NCI-H2196 treated with DMSO at 0.1 percent for 48 hours (cell line): ENCODE measurements around the gene RCAN3.
A peak's percentile ranks its signal among the peaks of the same experiment; 100 is the strongest.
"Not testable (repeated sequence)": the region's sequence is repeated elsewhere in the genome, so short reads cannot be mapped to it uniquely, and the experiment has no call there.

Source experiments
- DNase-seq: peaks from one replicate; lab custom pipeline; 2025; ENCODE audit not compliant: unreplicated experiment; lab: John Stamatoyannopoulos, UW

RCAN3 gene

DNA sequence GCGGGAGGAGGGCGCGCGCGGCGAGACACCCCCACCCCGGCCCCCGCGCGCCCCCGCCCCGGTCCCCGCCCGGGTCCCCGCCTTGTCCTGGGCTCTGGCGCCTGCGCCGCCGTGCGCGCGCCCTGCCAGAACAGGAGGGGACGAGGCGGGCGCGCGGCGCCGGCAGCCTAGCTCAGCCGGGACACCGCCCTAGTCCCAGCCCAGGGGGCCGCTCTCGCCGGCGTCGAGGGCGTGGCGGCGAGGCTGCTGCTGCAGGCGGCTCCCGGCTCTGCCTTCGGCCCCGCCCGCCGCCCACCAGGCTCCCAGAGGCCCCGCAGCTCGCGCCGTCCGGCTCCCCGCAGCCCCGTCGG, at the start of gene RCAN3:
RCAN3 (plus strand) TSS at position 128 of the 350 bp plus-strand sequence. CDS start 11,537 bp downstream, outside the sequence.
- peak; percentile 81 for DNase-seq

DNA sequence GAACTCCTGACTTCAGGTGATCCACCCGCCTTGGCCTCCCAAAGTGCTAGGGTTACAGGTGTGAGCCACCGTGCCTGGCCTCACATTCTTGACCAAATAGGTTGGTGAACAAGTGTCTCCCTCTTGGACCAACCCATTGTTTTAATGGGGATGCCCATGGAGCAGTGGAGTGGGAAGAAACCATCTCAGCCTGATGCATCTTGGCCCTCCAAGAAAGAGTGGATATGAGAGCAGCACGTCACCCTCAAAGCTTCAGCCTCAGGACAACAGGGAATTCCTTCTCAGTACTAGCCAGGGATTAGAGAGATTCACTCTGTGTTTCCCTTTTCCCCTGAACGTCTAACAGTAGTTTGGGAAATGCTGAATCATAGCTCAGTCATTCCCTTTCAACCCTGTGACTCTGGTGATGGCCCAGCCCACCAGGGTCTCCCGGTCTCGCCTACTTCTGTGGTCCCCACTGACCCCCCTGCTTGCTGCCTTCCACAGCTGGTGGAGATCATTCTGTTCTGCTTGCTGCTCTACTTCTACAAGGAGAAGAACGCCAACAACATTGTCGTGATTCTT, 49.6 kb upstream of the RCAN3 start:
- no peak for DNase-seq

DNA sequence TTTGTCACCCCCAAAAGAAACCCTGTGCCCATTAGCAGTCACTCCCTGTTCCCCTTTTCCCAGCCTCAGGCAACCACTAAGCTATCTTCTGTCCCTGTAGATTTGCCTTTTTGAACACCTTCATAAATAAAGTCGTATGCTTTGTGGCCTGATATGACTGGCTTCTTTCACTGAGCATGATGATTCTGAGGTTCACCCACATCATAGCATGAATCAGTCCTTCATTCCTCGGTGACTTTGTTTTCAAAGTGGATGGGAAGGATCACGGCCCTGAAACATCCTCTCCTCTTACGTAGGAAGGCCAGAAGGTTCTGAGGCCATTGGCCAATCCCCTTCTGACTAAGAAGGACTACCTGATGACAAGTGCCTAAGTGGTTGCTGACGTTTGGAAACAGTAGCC, 48.0 kb upstream of the RCAN3 start:
- DNase-seq: no peak

DNA sequence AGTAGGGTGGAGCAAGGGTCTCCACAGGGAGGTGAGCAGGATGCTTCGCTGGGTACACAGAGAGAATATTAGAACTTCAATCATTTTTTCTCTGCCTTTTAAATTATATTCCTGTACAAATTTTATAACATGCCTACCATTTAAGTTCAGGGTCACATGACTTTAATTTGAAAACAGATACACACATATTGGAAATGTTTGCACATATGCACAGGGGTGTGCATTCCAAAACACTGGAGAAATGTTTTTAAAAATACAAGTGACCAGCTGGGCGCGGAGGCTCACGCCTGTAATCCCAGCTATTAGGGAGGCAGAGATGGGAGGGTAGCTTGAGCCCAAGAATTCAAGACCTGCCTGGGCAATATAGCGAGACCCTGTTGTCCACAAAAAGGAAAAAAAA, 47.4 kb upstream of the RCAN3 start:
- no peak for DNase-seq

DNA sequence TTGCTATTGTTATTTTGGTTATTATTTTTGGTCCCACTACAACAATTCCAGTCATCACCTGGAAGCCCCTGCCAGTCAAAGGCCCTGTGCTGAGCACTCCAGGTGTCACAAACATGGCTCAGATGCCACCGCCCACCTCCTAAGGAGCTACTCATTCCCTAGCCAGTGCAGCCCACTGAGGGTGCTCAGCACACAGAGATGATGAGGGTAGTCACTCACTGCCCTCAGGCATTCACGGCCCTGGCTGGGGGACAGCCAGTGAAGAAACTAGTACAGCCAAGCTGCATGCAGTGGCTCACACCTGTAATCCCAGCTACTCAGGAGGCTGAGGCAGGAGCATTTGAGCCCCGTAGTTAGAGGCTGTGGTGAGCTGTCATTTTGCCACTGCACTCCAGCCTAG, 44.8 kb upstream of the RCAN3 start:
- no peak for DNase-seq

DNA sequence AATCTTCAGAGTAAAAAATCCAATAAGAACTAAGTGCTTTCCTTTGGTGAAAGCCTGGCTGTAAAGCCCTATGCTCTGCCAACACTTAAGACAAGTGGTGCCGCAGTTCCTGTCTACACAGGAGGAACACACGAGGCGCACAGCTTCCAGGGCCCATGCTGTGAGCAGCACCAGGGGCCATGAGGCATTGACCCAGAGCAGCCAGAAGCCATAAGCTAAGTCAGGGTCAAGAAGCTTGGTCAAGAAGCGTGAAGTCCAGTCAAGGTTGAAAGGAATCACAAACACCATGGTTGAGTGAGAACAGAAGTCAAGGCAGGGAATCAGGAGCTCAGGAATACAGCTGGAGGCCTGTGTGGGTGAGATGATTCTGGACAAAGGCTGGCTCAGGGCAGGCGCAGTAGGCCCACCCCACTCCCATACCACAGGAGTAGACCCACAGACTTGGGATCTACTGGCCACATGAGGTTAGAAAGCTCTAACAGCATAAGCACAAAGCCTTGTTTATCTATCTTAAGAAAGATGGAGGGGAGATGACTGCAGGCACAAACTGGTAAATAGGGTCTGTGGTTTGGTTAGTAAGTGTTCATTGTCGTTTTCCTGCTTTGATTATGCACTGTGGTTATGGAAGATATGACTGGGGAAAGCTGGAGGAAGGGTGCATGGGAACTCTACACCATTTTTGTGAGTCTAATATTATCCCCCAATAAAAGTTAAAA, 42.9 kb upstream of the RCAN3 start:
- DNase-seq: no peak

DNA sequence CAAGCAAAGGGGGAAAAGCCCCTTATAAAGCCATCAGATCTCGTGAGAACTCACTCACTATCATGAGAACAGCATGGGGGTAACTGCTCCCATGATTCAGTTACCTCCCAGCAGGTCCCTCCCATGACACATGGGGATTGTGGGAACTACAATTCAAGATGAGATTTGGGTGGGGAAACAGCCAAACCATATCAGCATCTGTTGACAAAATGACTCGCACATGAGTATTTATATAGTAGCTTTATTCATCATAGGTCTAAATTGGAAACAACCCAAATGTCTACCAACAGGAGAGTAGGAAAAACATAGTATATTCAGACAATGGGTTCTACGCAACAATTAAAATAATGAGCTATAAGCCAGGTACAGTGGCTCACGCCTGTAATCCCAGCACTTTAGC, 40.5 kb upstream of the RCAN3 start:
- DNase-seq: not testable (repeated sequence)

DNA sequence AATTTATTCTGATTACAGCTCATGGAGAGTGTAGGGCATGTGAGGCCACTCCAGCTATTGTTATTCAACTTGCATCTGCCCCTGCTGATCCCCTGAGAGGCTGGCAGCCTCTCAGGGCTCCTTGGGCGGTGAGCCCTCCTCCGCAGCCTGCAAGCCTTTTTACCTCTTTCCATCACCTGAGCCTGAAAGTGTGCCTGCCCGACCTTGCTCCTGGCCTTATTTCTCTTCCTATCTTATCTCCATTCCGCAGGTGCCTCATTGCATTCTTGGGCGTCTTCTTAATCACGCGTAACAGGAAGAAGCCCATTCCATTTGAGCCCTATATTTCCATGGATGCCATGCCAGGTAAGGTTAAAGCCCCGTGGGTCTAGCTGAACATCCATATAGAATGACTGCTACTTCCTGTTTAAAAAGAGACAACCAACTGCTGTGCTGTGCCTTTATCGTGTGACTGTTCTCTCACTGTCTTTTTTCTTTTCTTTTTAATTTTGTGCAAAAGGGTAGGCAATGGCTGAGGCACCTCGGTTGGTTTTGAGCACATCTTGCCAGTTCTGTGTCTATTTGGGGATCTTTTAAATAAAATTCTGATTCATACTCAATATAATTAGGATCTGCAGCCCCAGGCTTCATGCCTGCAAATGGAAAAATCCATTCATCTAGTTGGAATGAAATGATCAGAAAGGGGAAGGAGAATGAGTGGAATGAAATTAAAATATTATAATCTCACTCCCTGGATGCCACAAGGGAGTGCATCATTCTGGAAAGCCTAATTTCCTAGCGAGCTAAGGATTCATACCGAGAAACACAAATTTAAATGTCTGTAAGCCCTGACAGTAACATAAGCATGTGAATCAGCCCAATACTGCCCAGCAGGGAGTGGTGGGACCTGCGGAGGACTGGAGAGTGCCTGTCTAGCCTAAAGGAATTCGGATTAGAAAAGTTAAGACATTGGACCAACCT, 38.6 kb upstream of the RCAN3 start:
- no peak for DNase-seq

DNA sequence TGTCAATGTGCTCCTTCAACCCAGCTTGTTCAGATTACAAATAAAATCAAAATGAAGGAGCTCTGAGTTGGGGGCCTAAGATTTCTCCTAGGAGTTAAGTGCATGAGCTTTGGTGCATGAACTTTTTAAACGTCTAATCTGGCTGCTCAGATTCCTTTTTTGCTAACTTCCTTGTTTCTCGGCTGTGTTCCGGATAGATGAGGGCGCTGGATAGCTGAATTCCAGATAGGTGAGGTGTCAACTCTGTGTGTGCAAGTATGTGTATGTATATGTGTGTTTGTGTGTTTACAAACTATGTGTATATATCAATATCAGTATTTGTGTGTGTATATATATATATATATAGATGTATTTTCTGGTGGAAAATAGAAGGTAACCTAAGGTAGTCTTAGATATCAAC, 37.5 kb upstream of the RCAN3 start:
- no peak for DNase-seq

DNA sequence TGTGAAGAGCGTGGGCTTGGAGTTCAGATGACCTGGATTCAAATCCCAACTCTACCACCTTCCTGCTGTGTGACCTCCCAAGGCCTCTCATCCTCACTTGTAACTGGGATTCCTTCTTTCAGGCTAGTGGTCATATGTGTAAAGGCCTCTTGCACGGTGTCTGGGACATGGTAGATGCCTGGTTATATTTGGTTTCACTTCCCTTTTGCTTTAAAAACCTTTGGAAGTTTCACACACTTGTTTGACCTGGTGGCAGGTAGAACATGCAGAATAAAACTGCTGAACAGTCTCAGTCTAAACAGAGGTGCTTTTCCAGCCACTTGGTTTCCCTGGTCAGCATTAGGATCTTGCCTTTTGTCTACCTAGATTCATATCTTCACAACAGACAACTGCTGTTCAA, 37.0 kb upstream of the RCAN3 start:
- no peak for DNase-seq

DNA sequence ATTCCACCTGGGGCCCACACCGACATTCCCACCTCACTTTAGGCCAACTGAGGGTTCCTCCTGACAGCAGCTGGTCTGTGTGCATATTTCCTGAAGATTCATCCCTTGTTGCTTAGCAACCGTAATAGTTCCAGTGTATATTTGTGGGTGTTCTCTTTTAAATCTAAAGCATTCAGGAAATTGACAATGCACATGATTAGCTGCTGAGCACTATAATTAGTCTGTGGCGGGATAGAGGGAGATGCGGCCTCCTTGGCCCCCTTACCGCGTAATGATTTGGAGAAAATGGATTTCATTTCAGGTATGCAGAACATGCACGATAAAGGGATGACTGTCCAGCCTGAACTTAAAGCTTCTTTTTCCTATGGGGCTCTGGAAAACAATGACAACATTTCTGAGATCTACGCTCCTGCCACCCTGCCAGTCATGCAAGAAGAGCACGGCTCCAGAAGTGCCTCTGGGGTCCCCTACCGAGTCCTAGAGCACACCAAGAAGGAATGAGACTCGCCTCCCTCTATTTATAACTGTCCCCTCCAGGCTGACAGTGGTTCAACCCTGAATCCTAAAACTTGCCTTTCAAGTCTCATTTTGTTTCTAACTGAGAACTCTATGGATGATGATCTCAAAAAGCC, 33.8 kb upstream of the RCAN3 start:
- no peak for DNase-seq

DNA sequence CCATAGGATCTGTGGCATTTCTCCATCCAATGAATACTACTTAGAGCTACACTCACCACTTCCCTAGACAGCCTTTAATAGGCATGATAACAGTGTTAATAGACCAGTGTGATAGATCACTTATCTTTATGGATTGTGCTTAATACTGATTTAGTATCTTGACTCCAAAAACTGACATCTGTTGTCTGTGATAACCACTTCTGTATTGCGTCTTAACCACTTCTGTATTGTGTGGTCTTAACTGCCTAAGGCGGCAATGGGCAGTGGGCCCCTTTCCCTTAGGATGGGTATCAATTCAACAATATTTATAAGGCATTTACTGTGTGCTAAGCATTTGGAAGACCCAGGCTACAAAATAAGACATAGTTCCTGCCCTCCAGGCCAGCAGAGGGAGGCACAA, 32.0 kb upstream of the RCAN3 start:
- DNase-seq: no peak

DNA sequence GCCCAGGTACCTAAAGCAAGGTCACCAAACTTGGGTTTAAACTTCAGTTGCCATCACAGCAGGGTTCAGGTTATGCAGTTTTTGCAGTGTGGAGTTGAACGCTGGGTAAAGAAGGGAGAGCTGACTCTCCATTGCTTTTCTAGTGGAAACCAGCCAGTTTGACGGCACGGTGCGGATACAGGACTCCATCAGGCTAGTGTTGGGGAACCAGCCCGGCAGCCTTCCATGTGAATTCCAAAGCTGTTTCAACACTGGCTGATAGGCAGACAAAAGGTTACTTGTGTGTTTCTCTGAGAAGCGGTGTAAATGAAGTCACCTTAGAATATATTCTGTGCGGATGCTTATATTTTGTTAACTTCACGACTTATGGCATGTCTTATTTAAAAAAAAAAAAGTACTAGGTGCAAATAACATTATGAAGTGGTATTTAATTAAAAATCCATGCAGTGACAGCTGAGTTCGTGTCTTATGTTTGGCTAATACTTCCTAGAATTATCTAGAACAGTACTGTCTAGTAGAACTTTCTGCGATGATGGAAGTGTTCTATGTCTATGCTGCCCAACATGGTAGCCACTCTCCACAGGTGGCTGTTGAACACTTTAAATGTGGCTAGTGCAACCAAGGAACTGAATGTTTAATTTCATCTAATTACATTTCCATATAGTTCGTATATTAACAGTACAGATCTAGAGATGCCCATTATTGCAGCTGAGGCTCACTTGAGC, 29.9 kb upstream of the RCAN3 start:
- DNase-seq: no peak

DNA sequence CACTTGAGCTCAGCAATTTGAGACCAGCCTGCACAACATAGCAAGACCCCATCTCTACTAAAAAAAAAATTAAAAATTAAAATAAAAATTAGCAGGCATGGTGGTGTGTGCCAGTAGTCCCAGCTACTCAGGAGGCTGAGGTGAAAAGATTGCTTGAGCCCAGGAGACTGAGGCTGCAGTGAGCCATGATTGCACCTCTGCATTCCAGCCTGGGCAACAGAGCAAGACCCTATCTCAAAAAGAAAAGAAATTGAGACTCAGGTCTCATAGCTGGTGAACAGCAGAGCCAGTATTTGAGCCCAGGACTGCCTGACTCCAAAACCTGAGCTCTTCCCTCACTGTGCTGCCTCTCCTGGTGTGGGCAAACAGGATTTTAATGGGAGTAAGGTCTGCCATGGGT, 28.4 kb upstream of the RCAN3 start:
- DNase-seq: no peak

DNA sequence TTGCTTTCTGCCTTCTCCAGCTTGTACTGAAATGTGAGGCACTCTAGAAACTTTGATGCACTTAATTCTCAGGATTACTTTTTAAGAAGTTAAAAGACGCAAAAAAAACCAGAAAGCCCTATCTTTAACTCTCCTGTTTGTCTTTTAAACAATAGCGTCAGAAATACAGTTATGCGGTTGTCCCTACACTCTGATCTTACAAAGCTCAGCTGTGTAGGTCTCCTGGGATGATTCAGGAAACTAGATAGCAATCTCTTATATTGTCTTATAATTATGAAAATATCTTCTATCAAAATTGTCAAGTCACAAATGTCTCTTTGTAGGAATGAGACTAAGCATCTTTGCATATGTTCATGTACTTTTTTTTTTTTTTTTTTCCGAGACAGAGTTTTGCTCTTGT, 26.9 kb upstream of the RCAN3 start:
- DNase-seq: no peak

DNA sequence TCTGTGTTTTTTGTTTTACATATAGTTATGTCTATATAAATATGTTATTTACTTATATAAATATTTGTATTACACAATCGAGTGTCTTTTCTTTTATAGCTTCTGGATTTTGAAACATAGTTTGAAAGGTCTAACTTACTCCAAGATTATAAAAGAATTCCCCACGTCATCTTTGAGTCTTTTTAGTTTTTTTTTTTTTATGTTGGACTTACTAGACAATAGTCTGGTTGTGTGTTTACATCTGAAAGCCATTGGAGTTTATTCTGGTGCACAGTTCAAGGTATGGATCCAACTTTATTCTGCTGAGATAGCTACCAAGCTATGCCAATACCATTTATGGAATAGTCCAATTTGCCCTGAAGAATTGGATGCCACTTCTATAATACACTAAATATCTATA, 26.1 kb upstream of the RCAN3 start:
- no peak for DNase-seq

DNA sequence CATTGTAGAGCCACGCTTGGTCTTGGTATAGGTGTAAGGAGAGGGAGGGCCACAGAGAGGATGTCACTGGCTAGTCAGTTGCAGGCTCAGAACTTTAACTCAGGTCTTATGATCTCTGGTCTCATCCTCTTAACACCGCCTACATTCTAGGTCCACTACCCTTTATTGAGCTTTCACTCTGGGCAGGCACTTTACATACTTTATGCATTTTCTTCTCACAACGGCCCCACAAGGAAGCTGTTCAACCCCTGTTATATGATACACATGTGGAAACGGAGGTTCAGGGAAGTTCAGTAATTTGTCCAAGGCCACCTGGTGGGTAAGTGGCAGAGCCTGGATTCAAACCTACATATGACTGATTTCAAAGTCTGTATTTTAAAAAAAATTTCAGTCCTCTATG, 25.3 kb upstream of the RCAN3 start:
- no peak for DNase-seq

DNA sequence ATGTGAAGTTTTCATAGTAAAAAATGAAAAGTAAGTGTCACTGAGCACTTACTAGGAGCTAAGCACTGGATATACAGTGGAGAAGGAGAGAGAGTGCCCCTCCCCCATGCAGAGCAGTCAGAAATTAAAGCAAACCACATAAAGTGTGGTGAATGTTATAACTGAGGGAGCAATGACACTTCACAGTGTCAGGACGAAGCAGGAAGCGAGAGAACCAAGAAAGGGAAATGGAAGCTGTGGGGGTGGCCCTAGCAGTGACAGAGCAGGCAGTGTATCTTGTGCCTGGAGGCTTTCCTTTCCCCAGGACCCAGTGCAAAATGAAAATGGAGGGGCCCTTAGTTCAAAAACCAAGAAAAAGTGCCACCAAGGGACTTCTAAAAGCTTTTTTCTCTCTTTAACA, 21.5 kb upstream of the RCAN3 start:
- no peak for DNase-seq

DNA sequence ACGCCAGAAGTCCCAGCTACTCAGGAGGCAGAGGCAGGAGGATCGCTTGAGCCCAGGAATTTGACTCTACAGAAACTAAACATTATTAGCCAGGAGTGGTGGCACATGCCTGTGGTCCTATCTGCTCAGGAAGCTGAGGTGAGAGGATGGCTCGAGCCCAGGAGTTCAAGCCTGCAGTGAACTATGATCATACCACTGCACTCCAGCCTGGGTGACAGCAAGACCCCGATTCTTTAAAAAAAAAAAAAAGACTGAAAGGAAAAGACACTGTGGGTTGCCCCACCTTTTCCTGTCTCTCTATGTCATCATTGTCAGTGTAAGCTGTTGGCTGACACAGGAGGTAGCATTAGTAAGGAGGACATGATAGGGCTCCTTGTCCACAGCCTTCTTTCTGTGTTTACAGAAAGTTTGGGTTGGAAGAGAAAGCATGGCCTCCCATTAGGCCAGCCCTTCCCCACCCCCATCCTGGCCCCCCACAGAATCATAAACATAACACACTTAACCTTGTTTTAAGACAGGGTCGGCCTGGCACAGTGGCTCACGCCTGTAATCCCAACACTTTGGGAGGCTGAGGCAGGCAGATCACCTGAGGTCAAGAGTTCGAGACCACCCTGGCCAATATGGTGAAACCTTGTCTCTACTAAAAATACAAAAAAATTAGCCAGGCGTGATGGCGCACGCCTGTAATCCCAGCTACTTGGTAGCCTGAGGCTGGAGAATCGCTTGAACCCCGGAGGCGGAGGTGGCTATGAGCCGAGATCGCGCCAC, 20.6 kb upstream of the RCAN3 start:
- no peak for DNase-seq

DNA sequence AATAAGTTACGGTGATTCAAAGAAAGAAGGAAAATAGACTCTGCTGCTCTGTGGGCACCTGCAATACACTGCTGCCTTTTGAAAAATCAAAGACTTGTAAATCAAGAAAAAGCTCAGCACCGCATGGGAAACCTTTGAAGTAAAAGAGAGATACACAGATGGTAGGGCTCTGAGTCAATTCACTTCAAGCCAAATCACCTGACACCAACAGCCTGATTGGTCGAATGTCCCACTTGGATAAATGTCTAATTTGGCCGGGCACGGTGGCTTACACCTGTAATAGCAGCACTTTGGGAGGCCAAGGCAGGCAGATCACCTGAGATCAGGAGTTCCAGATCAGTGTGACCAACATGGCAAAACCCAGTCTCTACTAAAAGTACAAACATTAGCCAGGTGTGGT, 19.2 kb upstream of the RCAN3 start:
- no peak for DNase-seq
